Stimulated activated CD4-positive, alpha-beta T cell treated with anti-CD3 and anti-CD28 coated beads, Interleukin-4, amount 100 ng/mL, for 1 hour (primary cell): Measurements from ENCODE around the gene MRPL50.
"Not testable (repeated sequence)": the region's sequence is repeated elsewhere in the genome, so short reads cannot be mapped to it uniquely, and the experiment has no call there.

Experiments used
- DNase-seq: peaks from one replicate; pipeline ENCODE4 v3.0.0-alpha.2; 2020

The MRPL50 gene

GRCh38 chr9:101417389-101417788 is 19.0 kb upstream of the MRPL50 start:
- no peak for DNase-seq

DNA sequence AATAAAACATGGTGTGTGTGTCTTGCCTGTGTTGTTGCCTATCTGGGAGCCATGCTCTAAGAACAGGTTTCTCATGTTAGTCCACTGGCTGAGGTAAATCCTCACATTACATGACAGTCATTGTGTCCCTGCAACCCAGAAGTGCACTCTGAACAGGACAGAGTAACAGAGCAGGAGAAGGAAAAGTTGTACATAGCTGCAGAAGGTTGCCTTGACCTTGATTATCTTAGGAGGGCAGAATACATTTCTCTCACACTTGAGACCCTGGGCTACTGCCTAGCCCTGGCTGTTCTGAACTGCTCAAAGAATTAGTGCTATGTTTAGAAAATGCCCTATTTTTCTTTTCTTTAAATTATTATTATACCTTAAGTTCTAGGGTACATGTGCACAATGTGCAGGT is 17.2 kb upstream of the MRPL50 start:
- no peak for DNase-seq

GRCh38 chr9:101414839-101415238 is 16.4 kb upstream of the MRPL50 start:
- DNase-seq = no peak

DNA sequence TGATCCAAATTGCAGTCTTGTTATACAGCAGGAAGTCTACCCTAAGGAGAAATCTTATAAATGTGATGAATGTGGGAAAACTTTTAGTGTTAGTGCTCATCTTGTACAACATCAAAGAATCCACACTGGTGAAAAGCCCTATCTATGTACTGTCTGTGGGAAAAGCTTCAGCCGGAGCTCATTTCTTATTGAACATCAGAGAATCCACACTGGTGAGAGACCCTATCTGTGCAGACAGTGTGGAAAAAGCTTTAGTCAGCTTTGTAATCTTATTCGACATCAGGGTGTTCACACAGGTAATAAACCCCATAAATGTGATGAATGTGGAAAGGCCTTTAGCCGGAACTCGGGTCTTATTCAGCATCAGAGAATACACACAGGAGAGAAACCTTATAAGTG is 10.7 kb upstream of the MRPL50 start:
- DNase-seq = no peak

DNA sequence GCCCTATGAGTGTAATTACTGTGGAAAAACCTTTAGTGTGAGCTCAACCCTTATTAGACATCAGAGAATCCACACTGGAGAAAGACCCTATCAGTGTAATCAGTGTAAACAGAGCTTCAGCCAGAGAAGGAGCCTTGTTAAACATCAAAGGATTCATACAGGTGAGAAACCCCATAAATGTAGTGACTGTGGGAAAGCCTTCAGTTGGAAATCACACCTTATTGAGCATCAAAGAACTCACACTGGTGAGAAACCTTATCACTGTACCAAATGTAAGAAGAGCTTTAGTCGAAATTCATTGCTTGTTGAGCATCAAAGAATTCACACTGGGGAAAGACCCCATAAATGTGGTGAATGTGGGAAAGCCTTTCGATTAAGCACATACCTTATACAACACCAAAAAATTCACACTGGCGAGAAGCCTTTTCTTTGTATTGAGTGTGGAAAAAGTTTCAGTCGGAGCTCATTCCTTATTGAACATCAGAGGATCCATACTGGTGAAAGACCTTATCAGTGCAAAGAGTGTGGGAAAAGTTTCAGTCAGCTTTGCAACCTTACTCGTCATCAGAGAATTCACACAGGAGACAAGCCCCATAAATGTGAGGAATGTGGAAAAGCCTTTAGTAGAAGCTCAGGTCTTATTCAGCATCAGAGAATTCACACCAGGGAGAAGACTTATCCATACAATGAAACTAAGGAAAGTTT is 10.1 kb upstream of the MRPL50 start:
- no peak for DNase-seq

GRCh38 chr9:101403516-101404285 is 5.3 kb upstream of the MRPL50 start:
- no peak for DNase-seq

- DNase-seq = no peak
These were observed 1.7 kb upstream of the MRPL50 start for GRCh38 chr9:101400120-101400519.

- DNase-seq = no peak
These were observed 1.2 kb upstream of the MRPL50 start for GRCh38 chr9:101399643-101399970.

DNA sequence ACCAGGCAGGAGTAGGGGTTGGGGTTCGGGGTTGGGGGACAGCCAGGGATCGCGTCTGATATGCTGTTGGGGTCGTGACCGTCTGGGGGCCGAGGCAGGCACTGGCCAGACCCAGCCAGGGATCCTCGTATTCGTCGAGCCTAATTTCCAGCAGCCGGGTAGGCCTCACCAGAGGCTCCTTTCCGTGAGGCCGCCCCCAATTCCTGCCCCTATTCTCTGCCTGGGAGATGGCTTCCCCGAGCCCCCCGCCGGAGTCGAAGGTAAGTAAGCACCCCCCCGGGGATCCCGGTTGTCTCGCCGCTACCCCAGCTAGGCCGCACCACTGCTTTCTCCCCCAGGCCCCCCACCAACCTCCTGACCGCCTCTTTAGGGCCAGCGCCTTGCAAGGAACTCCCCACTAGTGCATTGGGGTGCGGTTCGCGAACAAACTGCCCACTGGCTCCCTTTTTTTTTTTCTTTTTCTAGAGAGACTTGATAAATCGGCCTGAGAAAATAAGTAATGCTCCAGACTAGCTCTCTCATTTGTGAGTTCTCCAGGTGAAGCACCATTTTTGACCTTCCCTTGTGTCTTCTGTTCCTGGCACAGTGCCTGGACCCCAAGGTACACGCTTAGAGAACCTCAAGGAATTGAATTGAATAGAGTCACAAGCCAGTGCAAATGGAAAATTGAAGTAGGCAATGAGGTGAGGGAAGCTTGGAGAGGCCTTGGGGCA is 668 bp upstream of the MRPL50 start:
- no peak for DNase-seq

DNA sequence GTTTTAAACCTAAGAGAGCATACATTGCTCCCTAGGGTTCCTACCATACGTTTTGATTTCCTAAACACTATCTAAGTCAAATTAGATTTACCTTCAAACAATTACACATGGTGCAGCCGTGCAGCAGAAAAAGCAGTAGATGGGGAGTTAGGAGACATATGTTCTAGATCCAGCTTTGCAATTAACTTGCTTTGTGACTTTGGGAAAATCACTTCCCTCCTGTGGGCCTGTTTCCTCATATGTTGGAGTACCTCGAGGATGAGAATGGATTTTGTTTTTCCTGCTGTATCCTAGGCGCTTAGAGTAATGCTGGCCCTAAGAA is 711 bp downstream of the MRPL50 start:
- no peak for DNase-seq

DNA sequence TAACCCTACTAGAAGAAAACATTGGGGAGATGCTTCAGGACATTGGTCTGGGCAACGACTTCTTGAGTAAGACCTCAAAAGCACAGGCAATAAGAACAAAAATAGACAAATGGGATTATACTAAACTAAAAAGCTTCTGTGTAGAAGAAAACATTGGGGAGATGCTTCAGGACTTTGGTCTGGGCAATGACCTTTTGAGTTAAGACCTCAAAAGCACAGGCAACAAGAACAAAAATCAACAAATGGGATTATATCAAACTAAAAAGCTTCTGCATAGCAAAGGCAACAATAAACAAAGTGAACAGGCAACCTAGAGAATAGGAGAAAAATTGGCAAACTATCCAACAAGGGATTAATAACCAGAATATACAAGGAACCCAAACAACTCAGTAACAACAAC is 3.7 kb downstream of the MRPL50 start:
- no peak for DNase-seq

GRCh38 chr9:101393135-101393534 is 5.3 kb downstream of the MRPL50 start:
- DNase-seq = no peak

- no peak for DNase-seq
These were observed 9.9 kb downstream of the MRPL50 start for GRCh38 chr9:101388507-101388993.

DNA sequence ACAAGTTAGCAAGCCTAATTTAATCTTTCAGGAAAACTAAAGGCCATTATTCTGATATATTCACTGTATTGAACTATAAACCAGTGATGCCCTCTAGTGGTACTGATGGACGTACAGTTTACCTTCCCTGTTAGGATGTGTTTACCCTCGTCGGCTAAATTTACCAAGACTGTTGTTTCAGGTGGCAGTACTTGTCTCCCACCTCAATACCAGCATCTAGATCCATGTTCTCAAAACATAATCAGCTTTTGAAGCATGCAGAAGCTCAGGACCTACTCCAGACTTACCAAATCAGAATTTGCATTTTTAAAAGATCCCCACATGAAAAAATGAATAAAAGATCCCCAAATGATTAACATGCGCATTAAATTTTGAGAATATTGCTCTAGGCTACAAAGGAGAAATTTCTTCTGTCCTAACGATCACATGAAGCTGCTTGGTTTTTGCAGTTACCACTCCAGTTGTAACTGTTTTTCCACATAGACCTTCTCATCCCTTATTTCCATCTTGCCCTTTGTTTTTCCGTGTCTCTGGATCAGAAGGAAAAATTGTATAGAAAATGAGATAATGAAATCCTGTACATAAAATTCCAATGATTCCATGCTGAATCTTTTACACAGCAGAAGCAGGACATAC is 10.4 kb downstream of the MRPL50 start:
- DNase-seq = no peak

DNA sequence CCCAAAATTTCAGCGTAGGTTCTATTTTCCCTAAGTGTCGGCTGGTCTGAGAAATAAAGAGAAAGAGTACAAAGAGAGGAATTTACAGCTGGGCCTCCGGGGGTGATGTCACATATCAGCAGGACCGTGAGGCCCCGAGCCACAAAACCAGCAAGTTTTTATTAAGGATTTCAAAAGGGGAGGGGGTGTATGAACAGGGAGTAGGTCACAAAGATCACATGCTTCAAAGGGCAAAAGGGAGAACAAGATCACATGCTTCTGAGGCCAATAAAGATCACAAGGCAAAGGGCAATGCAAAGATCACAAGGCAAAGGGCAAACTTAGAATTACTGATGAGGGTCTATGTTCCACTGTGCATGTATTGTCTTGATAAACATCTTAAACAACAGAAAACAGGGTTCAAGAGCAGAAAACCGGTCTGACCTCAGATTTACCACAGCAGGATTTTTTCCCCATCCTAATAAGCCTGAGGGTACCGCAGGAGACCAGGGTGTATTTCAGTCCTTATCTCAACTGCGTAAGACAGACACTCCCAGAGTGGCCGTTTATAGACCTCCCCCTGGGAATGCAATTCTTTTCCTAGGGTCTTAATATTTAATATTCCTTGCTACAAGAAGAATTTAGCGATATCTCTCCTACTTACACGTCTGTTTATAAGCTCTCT is 13.4 kb downstream of the MRPL50 start, which contains the start of gene BAAT:
Gene BAAT, minus strand, starts transcription at position 134 of the 664 bp plus-strand sequence. CDS start 13,602 bp downstream, outside the sequence.
- DNase-seq = not testable (repeated sequence)

GRCh38 chr9:101383361-101383760 is 15.1 kb downstream of the MRPL50 start:
- no peak for DNase-seq

DNA sequence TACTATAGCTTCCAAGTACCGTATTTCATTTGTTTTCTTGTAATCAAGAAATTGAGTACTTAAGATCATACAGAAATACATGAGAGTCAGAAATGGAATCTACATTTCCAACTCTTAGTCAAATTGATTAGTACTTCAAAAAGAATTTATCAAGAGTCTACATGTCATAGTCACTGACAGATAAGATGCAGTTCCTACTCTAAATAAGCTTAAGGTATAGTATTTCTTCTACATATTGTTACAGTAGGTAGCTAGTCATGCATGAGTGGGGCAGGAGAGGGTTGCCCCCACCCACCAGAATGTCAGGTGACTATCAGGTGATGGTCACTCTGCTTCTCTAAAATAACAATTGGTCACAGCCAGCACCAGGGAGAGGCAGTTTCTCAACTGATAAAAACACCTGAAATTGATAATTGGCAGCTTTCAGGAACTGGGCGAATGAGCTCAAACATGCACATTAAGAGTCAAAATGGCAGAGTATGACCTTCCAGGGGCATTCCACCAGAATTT is 16.5 kb downstream of the MRPL50 start:
- DNase-seq = no peak

- DNase-seq = no peak
These were observed 17.3 kb downstream of the MRPL50 start for GRCh38 chr9:101381118-101381517.

DNA sequence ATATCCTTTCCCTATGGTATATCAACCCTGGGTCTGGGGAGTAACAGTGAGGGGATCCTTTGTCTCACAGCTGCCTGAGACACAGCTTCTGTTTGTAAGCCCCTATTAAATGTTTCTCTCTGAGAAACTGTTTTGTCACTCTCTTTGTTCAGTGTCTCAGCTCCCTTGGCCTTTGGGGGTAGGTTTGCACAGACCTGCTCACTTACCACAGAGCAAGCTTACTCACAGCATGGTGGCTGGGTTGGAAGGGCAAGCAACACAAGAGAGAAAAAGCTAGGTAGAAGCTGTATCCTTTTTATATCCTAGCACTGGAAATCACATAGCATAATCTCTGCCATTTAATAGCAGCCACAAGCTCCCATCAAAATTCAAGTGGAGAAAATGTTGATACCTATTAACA is 18.1 kb downstream of the MRPL50 start:
- DNase-seq = no peak

DNA sequence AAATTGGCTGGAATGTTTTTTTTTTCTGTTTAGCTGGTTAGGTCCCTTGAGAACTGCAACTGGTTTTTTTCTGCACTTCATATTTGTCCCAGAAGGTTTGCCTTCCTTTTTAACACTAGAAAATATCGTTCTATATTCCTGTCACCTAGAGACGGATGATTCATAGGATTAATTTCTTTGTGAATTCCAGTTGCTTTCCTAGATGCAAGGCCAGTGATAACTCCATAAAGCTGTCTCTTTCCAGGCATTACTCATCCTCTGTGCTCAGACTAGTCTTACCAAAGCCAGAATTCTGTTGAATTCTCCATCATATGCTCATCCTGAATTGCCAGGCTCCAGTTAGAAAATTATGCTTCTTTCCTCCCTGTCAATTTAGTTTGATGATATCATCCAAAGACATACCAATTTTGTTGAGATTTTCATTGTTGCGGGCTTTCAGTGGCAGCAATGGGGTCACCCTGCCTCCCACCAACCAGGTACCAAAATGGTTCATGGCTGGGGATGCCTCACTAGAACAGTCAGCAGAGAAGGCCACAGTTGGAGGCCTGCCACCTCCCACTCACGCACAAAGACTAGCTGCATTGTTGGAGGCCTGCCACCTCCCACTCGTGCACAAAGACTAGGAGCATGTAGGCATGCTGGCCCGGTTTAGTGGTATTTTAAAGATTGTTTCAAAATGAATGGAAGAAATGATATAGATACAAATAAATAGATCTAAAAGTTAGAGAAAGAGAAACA is 22.1 kb downstream of the MRPL50 start:
- DNase-seq = no peak

- DNase-seq = no peak
These were observed 22.9 kb downstream of the MRPL50 start for GRCh38 chr9:101375546-101375945.
